Activated naive CD4-positive, alpha-beta T cell treated with anti-CD3 and anti-CD28 coated beads, Interleukin-2, amount 50 U/mL, for 24 hours (primary cell): ENCODE data around the gene GPC5.

ENCODE experiments used
- H3K27ac Mint-ChIP-seq: one replicate; pipeline ENCODE4 v1.8.0; 2021; ENCODE audit warnings: mild to moderate bottlenecking, mixed read lengths
- H3K27me3 Mint-ChIP-seq: one replicate; pipeline ENCODE4 v1.8.0; 2021; ENCODE audit warnings: mixed read lengths
- H3K36me3 Mint-ChIP-seq: one replicate; pipeline ENCODE4 v1.8.0; 2021; ENCODE audit warnings: mixed read lengths
- H3K4me1 Mint-ChIP-seq: one replicate; pipeline ENCODE4 v1.8.0; 2021; ENCODE audit warnings: mixed read lengths
- H3K4me3 Mint-ChIP-seq: one replicate; pipeline ENCODE4 v1.8.0; 2021; ENCODE audit warnings: mild to moderate bottlenecking, mixed read lengths
- H3K9me3 Mint-ChIP-seq: one replicate; pipeline ENCODE4 v1.8.0; 2021; ENCODE audit warnings: mixed read lengths

Gene GPC5

GRCh38 chr13:92573467-92574057 lies 1175.1 kb downstream of the GPC5 start:
- no peaks in the 10 kb centered on the region for H3K36me3 Mint-ChIP-seq
- H3K4me1 Mint-ChIP-seq: no peaks in the 10 kb centered on the region
- no peaks in the 10 kb centered on the region for H3K27me3 Mint-ChIP-seq
- no peak overlapping the region for H3K27ac Mint-ChIP-seq
- H3K9me3 Mint-ChIP-seq: peaks cover 7% of the 10 kb centered on the region
- H3K4me3 Mint-ChIP-seq: no peak overlapping the region

GRCh38 chr13:92574499-92574898 lies 1176.1 kb downstream of the GPC5 start:
- no peak overlapping the region for H3K4me3 Mint-ChIP-seq
- H3K27ac Mint-ChIP-seq: no peak overlapping the region
- H3K9me3 Mint-ChIP-seq: peaks cover 7% of the 10 kb centered on the region
- H3K36me3 Mint-ChIP-seq: no peaks in the 10 kb centered on the region
- H3K4me1 Mint-ChIP-seq: no peaks in the 10 kb centered on the region
- H3K27me3 Mint-ChIP-seq: no peaks in the 10 kb centered on the region

GRCh38 chr13:92575777-92576176 lies 1177.4 kb downstream of the GPC5 start:
- Mint-ChIP-seq H3K4me1 (no peaks in the 10 kb centered on the region), H3K9me3 (peaks cover 11% of the 10 kb centered on the region), H3K27me3 (no peaks in the 10 kb centered on the region), H3K4me3 (no peak overlapping the region), H3K27ac (no peak overlapping the region), H3K36me3 (no peaks in the 10 kb centered on the region)

- Mint-ChIP-seq H3K27ac (no peak overlapping the region), H3K4me3 (no peak overlapping the region), H3K36me3 (no peaks in the 10 kb centered on the region), H3K27me3 (no peaks in the 10 kb centered on the region), H3K9me3 (peaks cover 20% of the 10 kb centered on the region), H3K4me1 (no peaks in the 10 kb centered on the region)
Observed at GRCh38 chr13:92578358-92578757, 1179.9 kb downstream of the GPC5 start.

GRCh38 chr13:92589955-92590354 lies 1191.5 kb downstream of the GPC5 start:
- H3K36me3 Mint-ChIP-seq: no peaks in the 10 kb centered on the region
- no peak overlapping the region for H3K4me3 Mint-ChIP-seq
- no peaks in the 10 kb centered on the region for H3K4me1 Mint-ChIP-seq
- no peak overlapping the region for H3K27ac Mint-ChIP-seq
- no peaks in the 10 kb centered on the region for H3K27me3 Mint-ChIP-seq
- peaks cover 14% of the 10 kb centered on the region for H3K9me3 Mint-ChIP-seq

- no peak overlapping the region for H3K27ac Mint-ChIP-seq
- H3K4me3 Mint-ChIP-seq: no peak overlapping the region
- no peaks in the 10 kb centered on the region for H3K4me1 Mint-ChIP-seq
- peaks cover 14% of the 10 kb centered on the region for H3K9me3 Mint-ChIP-seq
- H3K27me3 Mint-ChIP-seq: no peaks in the 10 kb centered on the region
- no peaks in the 10 kb centered on the region for H3K36me3 Mint-ChIP-seq
Observed at GRCh38 chr13:92590503-92590908, 1192.1 kb downstream of the GPC5 start.

GRCh38 chr13:92591117-92591516 lies 1192.7 kb downstream of the GPC5 start:
- Mint-ChIP-seq H3K27me3 (no peaks in the 10 kb centered on the region), H3K4me1 (no peaks in the 10 kb centered on the region), H3K4me3 (no peak overlapping the region), H3K36me3 (no peaks in the 10 kb centered on the region), H3K27ac (no peak overlapping the region), H3K9me3 (peaks cover 14% of the 10 kb centered on the region)

GRCh38 chr13:92592757-92593156 lies 1194.3 kb downstream of the GPC5 start:
- peaks cover 14% of the 10 kb centered on the region for H3K9me3 Mint-ChIP-seq
- no peaks in the 10 kb centered on the region for H3K4me1 Mint-ChIP-seq
- H3K27me3 Mint-ChIP-seq: no peaks in the 10 kb centered on the region
- no peak overlapping the region for H3K4me3 Mint-ChIP-seq
- H3K36me3 Mint-ChIP-seq: no peaks in the 10 kb centered on the region
- no peak overlapping the region for H3K27ac Mint-ChIP-seq

- H3K36me3 Mint-ChIP-seq: no peaks in the 10 kb centered on the region
- no peak overlapping the region for H3K4me3 Mint-ChIP-seq
- no peaks in the 10 kb centered on the region for H3K9me3 Mint-ChIP-seq
- no peaks in the 10 kb centered on the region for H3K4me1 Mint-ChIP-seq
- no peaks in the 10 kb centered on the region for H3K27me3 Mint-ChIP-seq
- H3K27ac Mint-ChIP-seq: no peak overlapping the region
Observed at GRCh38 chr13:92602560-92602959, 1204.1 kb downstream of the GPC5 start.

- Mint-ChIP-seq H3K27me3 (no peaks in the 10 kb centered on the region), H3K27ac (no peak overlapping the region), H3K4me3 (no peak overlapping the region), H3K4me1 (no peaks in the 10 kb centered on the region), H3K9me3 (no peaks in the 10 kb centered on the region), H3K36me3 (no peaks in the 10 kb centered on the region)
Observed at GRCh38 chr13:92609376-92609775, 1211.0 kb downstream of the GPC5 start.

GRCh38 chr13:92612892-92613291 lies 1214.5 kb downstream of the GPC5 start:
- Mint-ChIP-seq H3K4me1 (no peaks in the 10 kb centered on the region), H3K4me3 (no peak overlapping the region), H3K27ac (no peak overlapping the region), H3K27me3 (no peaks in the 10 kb centered on the region), H3K9me3 (no peaks in the 10 kb centered on the region), H3K36me3 (no peaks in the 10 kb centered on the region)

- H3K36me3 Mint-ChIP-seq: no peaks in the 10 kb centered on the region
- no peaks in the 10 kb centered on the region for H3K4me1 Mint-ChIP-seq
- no peak overlapping the region for H3K4me3 Mint-ChIP-seq
- H3K9me3 Mint-ChIP-seq: no peaks in the 10 kb centered on the region
- H3K27ac Mint-ChIP-seq: no peak overlapping the region
- H3K27me3 Mint-ChIP-seq: no peaks in the 10 kb centered on the region
Observed at GRCh38 chr13:92613921-92614320, 1215.5 kb downstream of the GPC5 start.

GRCh38 chr13:92621985-92622384 lies 1223.6 kb downstream of the GPC5 start:
- no peaks in the 10 kb centered on the region for H3K27me3 Mint-ChIP-seq
- no peaks in the 10 kb centered on the region for H3K36me3 Mint-ChIP-seq
- no peak overlapping the region for H3K27ac Mint-ChIP-seq
- no peaks in the 10 kb centered on the region for H3K9me3 Mint-ChIP-seq
- no peak overlapping the region for H3K4me3 Mint-ChIP-seq
- H3K4me1 Mint-ChIP-seq: no peaks in the 10 kb centered on the region

GRCh38 chr13:92622905-92623304 lies 1224.5 kb downstream of the GPC5 start:
- Mint-ChIP-seq H3K4me1 (no peaks in the 10 kb centered on the region), H3K27me3 (no peaks in the 10 kb centered on the region), H3K36me3 (no peaks in the 10 kb centered on the region), H3K4me3 (no peak overlapping the region), H3K9me3 (no peaks in the 10 kb centered on the region), H3K27ac (no peak overlapping the region)

- Mint-ChIP-seq H3K9me3 (no peaks in the 10 kb centered on the region), H3K4me3 (no peak overlapping the region)
Observed at GRCh38 chr13:92626274-92626673, 1227.9 kb downstream of the GPC5 start.

GRCh38 chr13:92640936-92641335 lies 1242.5 kb downstream of the GPC5 start:
- no peaks in the 10 kb centered on the region for H3K36me3 Mint-ChIP-seq
- peaks cover 5% of the 10 kb centered on the region for H3K9me3 Mint-ChIP-seq
- no peaks in the 10 kb centered on the region for H3K4me1 Mint-ChIP-seq
- H3K27ac Mint-ChIP-seq: no peak overlapping the region
- H3K4me3 Mint-ChIP-seq: no peak overlapping the region
- H3K27me3 Mint-ChIP-seq: no peaks in the 10 kb centered on the region

More at GRCh38 chr13:92626274-92626673, 1227.9 kb downstream of the GPC5 start:
- H3K27ac Mint-ChIP-seq: no peak overlapping the region
- H3K27me3 Mint-ChIP-seq: no peaks in the 10 kb centered on the region
- H3K4me1 Mint-ChIP-seq: no peaks in the 10 kb centered on the region
- no peaks in the 10 kb centered on the region for H3K36me3 Mint-ChIP-seq

- Mint-ChIP-seq H3K27ac (no peak overlapping the region), H3K9me3 (no peaks in the 10 kb centered on the region), H3K4me1 (no peaks in the 10 kb centered on the region), H3K27me3 (no peaks in the 10 kb centered on the region), H3K4me3 (no peak overlapping the region), H3K36me3 (no peaks in the 10 kb centered on the region)
Observed at GRCh38 chr13:92649140-92649813, 1250.9 kb downstream of the GPC5 start.
